Keratinocyte (primary cell): ENCODE results near the gene OGDH.

Source experiments
- EZH2 ChIP-seq: IDR thresholded peaks from one replicate; pipeline ENCODE4 v1.6.1; 2012; ENCODE audit warnings: inconsistent platforms, mild to moderate bottlenecking, low read length, moderate library complexity
- TF ChIP-seq, protein P1 (sequence below), 3 experiments: IDR thresholded peaks in 1 of 3; conservative IDR thresholded peaks in 1 of 3; optimal IDR thresholded peaks in 1 of 3; 2 replicates in 2 of 3; 3 replicates in 1 of 3; pipeline versions ENCODE3 to v1.5.1; 2011; ENCODE audit warnings: low read length in 3 of 3, mild to moderate bottlenecking in 3 of 3, moderate library complexity in 2 of 3, control low read depth in 1 of 3, inconsistent platforms in 1 of 3; ENCODE audit not compliant: insufficient read depth in 2 of 3; ENCODE audit errors: extremely low read depth in 1 of 3

DNA sequence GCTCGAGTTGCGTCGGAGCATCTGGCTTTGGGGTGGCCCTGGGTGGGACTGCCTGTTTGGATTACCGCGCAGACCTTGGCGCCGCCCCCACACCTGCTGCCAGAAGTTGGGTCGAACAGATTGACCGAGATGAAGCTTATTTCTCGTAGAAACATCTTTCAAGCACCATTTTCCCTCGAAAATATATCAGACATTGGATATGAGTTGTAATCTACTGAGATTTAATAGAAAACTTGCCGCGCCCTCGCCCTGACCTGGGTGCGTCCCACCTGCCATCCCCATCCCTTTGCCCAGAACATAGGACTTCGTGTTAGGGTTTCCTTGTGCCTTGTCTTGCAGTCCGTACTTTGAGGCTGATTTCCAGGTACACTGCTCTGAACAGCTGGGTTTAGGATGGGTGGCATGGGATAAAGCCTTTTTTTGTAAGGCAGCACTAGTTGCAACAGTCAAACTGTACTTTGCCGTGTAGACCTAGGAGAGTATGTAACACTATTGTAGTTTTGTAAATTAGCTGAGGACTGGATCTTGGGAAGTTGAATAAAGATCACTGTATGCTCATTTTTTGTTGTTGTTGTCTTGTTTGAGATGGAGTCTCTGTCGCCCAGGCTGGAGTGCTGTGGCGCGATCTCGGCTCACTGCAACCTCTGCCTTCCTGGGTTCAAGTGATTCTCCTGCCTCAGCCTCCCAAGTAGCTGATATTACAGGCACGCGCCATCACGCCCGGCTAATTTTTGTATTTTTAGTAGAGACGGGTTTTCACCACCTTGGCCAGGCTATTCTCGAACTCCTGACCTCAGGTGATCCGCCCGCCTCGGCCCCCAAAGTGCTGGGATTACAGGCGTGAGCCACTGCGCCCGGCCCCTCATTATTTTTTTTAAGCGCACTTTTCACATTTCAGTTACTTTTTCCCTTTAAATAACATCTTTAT is 978 bp downstream of the OGDH start:
- TF ChIP-seq, protein P1, sequence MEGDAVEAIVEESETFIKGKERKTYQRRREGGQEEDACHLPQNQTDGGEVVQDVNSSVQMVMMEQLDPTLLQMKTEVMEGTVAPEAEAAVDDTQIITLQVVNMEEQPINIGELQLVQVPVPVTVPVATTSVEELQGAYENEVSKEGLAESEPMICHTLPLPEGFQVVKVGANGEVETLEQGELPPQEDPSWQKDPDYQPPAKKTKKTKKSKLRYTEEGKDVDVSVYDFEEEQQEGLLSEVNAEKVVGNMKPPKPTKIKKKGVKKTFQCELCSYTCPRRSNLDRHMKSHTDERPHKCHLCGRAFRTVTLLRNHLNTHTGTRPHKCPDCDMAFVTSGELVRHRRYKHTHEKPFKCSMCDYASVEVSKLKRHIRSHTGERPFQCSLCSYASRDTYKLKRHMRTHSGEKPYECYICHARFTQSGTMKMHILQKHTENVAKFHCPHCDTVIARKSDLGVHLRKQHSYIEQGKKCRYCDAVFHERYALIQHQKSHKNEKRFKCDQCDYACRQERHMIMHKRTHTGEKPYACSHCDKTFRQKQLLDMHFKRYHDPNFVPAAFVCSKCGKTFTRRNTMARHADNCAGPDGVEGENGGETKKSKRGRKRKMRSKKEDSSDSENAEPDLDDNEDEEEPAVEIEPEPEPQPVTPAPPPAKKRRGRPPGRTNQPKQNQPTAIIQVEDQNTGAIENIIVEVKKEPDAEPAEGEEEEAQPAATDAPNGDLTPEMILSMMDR (optimal IDR thresholded peaks at IDR 0.05 in 1 of 3, IDR thresholded peaks at IDR 0.05 in 1 of 3, conservative IDR thresholded peaks at IDR 0.05 in 1 of 3; ENCODE audit: extremely low read depth in 1 of 3, insufficient read depth in 2 of 3, low read length in 3 of 3) = no peak
- TF ChIP-seq EZH2 = no peak
